ENCODE measurements around the gene CNTN5.

The CNTN5 gene

DNA sequence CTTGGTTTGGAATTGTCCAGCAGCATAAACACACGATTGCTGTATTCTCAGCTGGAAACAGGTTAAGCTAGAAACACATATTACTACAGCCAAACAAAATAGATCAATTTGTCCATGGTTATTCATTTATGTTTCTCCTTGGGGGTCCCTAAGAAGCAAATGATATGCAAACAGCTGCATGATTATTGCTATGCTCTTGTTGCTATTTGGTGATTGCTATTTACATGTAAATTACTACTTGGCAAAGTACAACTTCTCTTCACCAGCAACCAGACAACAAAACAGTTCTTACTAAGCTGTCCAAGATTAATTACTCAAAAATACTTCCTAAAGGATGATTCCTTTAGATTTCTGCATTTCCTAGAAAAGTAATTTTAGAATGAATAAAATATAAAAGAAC lies 1098.4 kb downstream of the CNTN5 start:
- no peak for DNase-seq

DNA sequence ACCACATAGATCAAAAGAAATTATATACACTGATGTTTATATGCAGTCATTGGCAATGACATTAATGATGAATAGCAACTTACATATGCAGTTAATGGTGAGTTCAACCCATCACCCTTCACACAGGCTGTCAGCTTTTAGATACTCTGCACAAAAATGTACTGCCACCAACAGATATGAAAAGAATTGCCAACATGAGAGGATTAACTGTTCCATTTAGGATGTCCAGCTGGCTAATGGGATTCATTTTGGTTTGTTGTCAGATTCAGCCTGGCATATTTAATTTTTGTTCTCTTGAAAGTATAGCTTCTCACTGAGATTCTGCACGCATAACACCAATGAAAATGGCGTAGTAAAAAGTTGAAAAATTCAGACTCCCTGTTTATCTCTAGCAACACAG lies 1112.4 kb downstream of the CNTN5 start:
- DNase-seq, result no peak

DNA sequence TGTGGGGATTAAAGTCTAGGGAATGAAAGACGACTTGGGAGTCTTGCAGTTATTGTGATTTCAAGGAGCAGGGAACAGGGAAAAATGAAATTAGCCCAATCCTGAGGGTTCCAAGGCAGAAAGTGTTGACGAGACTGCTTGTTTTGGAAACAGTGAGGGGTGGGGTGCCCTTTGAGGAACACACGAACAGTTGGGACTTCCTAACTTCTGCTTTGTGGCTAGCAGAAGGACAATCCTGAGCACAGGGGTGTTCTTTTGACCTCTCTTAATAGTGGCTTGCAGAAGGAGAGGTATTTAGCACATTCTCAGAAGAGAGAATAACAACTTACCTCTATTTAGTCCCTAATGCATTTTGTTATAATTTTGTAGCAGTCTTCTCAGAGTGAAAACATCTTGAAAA lies 1120.5 kb downstream of the CNTN5 start:
- no peak for DNase-seq

DNA sequence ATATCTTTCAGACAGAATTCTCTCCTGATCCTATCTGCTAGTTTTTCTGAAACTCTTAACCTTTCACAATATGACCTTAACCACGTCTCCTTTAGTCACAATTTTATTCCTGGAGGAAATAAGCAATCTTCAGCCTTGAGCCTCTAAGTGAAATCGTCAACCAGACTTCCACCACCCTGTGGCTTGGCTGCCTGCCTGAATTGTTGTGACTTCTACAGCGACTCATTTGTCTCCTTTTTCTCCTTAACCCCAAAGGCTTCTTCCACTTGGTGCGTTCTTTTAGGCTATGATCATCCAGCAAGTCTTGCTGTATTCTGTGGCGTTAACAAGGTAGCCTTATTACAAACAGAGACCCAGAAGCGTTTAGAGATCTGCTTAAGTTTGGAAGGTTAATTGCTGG lies 1131.2 kb downstream of the CNTN5 start:
- no peak for DNase-seq

DNA sequence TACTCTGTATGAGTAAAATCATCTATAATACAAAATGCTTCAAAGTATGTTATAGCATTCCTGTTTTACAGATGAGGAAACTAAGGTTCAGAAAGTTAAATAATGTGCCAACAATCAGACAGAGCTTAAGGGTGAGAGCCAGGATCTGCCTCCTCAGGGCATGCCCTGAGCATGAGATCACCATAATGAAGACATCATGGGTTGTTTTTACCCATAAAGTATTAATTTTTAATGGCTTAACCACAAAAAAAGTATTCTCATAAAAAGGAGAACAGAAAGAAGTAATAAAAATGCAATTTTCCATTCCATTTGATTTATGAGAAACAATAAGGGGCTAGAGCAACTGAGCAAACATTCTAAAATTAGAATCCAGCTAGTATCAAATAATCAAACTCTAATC lies 1132.0 kb downstream of the CNTN5 start:
- DNase-seq, result no peak

DNA sequence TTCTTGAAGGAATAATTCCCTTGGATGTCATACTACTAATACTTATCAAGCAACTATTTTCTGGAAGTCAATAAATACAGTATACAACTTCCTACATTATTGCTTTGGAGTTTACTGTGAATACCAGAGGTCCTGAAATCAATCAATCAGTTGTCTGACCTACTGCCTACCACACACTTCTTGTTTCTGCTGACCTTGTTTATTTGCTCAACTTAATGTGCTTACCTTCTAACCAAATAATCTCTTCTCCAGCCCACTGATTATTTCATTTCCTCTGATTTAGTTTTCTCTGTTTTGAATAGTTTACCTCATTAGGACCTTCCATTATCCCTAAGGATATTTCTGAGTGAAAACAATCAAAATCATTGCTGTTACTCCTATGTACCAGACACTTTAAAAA lies 1142.7 kb downstream of the CNTN5 start:
- DNase-seq, result no peak

DNA sequence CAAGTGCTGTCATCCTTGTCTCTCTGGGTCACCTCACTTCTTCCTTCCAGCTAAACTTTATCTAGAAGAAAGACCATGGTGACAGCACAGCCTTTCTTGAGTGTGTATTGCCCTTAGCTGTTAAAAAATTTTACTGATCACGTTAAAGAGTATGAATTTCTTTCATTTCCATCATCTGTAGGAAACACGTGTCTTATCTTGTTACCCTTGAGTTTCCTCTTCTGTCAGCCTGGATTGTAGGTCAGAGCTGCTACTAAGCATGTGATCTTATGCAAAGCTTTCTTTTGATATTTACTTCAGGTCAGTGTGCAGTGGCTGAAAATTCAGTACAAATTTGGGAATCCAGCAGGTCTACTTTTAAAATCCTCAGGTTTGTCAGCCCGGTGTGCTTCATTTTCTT lies 1154.1 kb downstream of the CNTN5 start:
- DNase-seq, result no peak

DNA sequence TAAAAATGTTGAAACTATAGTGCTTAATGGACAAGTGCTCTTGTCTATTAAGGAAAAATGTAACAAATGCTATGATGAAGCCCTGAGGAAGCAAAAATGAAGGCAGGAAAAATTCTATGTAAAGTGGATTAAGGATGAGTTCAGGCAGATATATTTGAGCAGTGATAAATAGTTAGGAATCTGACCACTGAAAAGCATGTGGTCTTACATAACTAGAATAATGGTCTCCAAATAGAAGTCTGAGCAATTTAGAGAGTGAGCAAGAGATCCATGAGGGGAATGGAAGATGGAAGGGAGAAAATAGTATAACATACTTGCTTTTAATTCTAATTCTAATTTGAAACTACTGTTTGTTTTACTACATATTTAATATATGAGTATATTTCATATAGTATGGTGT lies 1155.7 kb downstream of the CNTN5 start:
- no peak for DNase-seq

DNA sequence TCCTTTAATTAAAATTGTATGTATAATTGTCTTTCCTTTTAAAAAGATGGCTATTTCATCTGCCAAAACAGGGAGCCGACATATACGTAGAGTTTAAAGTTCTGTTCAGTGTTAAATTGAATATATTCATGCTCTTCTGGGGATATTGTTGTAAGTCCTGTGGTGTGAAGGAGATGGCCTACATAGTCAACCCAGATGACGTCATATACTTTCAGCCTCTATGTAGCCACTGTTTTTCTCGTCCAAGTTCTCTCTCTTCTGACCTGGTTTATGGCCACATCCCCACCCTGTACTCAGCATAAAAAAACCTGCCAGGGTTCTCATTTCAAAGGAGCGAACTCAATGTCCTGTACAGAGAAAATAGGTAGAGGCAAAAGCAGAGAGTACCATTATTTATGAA lies 1156.9 kb downstream of the CNTN5 start:
- DNase-seq, result no peak

DNA sequence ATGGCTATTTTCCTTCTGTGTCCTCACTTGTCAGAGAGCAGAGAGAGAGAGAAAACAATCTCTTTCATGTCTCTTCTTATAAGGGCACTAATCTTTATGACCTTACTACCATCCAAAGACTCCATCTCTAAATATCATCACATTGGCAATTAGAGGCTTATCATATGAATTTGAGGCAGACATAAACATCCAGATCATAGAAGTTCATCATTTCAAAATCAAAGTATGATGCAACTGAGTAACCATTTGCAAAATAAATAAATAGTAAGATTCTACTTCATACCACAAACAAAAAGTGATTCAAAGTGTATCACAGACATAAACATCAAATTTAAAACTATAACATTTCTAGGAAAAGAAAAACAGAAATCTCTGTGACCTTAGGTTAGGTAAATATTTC lies 1161.6 kb downstream of the CNTN5 start:
- DNase-seq, result no peak

DNA sequence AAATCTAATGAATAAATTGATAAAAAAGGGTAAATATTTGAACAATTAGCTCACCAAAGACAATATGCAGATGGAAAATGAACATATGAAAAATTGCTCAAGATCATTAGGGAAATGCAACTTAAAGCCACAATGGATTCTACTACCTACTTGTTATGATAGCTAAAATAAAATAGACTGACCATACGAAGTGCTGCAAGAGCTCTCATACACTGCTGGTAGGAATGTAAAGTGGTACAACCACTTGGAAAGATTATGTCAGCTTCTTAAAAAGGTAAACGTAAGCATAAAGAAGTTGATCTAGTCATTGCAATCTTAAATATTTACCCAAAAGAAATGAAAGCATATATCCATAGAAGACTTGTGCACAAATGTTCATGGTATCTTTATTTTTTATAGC lies 1162.2 kb downstream of the CNTN5 start:
- DNase-seq, result no peak

DNA sequence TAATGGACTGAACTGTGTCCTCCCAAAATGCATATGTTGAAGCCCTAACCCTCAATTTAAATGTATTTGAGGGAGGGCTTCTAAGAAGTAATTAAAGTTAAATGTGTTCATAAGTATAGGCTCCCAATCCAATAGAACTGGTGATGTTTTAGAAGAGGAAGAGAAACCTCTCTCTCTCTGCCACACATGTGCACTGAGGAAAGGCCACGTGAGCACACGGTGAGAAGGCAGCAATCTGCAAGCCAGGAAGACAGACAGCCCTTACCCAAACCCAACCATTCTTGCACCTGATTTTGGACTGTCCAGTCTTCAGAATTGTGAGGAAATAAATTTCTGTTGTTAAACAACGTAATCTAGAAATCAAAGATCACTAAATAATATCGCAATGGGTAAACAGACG lies 1164.8 kb downstream of the CNTN5 start:
- no peak for DNase-seq

DNA sequence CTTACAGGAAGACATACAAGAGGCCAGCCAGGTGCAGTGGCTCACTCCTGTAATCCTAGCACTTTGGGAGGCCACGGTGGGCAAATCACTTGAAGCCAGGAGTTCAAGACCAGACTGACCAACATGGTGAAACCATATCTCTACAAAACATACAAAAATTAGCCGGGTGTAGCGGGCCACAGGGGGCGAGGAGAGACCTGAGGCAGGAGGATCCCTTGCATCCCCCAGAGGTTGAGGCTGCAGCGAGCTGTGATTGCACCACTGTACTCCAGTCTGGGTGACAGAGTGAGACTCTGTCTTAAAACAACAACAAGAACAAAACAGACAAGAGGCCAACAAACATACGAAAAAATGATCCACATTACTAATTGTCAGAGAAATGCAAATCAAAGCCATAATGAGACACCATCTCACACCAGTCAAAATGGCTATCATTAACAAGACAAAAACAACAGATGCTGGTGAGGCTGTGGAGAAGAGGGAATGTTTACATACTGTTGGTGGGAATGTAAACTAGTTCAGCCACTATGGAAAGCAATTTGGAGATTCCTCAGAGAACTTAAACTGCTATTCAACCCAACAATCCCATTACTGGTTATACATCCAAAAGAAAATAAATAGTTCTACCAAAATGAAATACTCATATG lies 1167.5 kb downstream of the CNTN5 start:
- no peak for DNase-seq

DNA sequence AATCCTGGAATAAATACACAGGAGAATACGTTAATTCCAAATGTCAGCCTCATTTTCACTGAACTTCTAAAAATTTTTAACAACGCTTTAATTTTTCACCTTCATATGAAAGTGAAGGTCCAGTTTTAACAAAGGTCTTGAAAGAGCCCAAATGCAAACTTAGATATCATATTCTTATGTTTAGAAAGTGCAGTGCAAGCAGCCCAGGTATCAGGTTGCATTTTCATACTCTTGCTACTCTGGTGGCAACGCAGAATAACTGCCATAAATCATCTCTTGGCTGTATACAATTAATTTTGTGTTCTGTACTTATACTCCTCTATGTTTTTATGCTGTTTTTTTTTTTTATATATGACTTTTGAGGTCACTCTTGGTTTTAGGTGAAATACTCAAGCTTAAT lies 1169.6 kb downstream of the CNTN5 start:
- DNase-seq, result no peak

DNA sequence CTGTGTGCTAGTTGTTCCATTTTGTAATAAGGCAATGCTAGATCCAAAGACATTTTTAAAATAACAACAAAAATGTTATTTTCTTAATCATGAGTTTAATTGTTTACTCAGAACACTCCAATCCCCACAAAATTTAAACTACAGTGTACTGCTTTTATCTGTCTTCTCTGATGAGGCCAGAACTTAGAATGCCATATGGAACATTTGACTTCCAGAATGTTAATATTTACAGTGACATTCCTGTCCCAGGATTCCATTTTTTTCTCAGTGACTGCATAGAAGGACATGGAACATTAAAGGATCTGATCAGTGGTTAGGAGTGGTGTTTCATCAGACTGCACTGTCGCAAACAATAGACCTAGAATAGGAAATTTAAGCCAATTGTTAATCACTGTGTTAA lies 1171.4 kb downstream of the CNTN5 start:
- no peak for DNase-seq

DNA sequence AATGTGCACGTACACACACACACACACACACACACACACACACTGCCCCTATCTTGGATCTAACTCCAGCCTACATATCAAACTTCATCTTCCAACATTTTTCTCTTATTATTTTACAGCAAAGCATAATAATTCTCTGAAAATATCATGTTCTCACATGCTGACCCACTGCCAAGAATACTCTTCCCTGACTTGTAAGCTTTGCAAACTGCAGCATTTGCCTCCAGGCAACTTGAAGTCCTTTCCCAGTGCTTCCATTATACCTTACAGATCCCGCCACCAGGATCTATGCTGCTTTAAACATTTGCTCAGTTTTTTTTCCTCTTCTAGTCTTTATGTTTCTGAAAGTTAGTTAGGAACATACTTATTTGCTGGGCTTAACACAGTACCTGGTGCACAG lies 1183.0 kb downstream of the CNTN5 start:
- DNase-seq, result no peak

DNA sequence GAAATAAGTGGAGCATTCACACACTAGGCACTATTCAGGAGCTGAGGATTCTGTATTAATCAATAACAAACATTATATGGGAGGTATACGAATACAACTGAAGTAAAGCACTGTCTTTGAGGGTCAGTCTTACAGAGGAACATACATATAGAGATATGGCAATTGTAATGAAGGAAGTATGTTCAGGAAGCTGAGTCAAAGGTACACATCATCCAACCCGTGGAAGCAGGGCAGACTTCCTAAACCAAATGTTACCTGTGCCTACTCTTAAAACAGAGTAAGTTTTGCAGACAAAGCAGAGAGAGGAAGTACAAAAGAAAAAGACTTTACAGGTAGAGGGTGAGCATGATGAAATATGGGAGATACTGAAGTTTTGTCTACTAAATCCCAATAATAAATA lies 1185.2 kb downstream of the CNTN5 start:
- no peak for DNase-seq

DNA sequence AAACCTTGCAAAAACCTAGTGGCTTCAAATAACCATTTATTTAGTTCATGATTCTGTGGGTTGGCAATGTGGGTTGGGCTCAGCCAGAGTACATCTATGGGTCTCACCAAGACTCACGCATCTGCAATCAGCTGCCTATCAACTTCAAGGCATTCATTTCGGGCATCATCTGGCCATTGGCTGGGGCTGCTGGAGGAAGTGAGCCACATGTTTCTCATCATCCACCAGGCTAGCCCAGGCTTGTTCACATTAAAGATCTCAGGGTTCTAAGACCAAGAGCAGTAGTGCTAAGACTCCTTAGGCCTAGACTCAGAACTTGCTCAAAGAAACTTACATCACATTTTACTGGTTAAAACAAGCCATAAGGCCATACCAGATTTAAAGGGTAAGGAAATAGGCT lies 1187.5 kb downstream of the CNTN5 start:
- DNase-seq, result no peak

DNA sequence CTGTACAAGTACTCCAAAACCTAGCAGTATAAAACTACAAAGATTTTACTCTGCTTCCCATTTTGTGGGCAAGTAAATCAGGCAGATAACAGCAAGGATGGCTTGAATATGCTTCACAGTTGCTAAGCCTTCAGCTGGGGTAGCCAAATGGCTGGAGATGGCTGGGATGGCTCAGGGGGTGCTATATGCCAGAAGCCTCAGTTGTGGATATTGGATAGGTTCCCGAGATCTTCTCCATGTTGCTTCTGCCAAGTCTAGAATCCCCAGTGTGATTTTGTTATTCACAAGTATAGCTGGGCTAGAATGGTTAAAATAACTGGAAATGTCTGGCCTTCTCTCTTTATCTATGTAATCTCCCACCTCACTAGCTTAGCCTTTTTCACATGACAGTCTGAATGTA lies 1194.0 kb downstream of the CNTN5 start:
- DNase-seq, result no peak

DNA sequence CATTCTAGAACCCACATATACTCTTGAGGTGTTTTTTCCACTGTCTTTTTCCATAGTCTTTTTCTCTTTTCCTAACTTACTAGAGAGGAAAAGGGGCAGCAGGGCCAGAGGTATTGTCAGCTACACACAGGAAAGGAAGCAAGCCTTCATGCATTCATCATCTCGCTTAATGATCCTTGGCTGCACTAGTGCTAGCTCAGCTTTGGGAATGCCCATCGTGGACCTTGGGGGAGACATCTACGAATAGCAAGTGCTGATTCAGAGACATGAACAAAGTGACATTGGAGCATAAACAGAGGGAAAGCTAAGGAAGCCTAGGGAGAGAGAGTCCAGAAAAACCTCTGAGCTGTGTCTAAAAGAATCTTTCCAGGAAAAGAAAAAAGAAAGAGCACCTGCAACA lies 1200.1 kb downstream of the CNTN5 start:
- no peak for DNase-seq

DNA sequence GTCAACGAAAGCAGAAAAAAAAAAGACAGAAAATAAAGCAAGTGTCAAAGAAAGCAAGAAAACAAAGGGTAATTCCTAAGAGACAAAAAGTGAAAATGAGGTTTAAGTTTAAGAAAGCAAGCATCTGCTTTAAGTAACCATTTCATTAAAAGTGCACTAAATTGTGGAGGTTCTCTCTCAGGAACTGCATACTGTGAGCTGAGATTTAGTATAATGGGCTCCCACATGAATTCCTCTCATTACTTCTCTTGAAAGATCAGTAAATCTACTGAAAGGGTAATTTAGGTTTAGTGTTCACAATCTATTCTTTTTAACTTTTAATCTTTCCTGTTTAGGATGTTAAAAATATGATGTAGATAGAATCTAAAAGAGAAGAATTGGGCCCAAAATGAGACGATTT lies 1201.0 kb downstream of the CNTN5 start:
- DNase-seq, result no peak

DNA sequence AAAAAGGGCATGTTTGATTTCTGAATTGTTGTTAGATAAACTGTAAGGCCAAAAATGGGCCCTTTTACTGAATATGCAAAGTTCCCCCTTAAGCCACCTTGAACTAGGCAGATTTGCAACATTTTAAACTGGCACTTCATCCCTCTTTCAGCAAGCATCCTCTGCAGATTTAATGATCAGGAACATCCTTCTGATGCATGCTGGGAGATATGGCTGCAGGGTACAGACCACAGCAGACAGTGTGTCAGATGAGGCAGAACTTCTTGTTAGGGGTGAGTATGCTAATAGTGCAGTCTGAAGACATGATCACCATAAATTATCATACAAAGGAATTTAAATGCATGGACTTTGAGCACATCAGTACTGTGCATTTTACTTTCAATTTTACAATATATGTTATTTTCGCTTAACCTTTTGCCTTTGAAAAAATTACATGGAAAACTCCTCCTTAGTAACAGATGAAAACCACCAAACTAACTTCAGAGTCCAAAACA lies 1203.8 kb downstream of the CNTN5 start:
- DNase-seq, result no peak

DNA sequence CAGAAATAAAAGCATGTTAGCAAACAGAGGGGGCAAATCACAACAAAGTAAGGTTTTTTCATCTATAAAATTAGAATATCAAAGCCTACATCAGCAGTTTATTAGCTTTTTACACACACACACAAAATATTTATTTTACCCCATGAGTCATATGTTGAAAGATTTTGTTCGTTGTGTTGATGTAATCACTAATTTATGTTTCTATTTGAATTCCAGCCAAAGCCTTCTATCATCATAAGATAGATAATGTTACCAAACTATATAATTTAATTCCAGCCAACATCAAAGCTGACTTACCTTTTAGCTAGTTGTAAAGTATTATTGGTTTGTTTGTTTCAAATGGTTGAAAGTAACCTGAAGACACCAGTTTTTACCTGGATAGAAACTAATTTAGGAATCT lies 1208.3 kb downstream of the CNTN5 start:
- no peak for DNase-seq

DNA sequence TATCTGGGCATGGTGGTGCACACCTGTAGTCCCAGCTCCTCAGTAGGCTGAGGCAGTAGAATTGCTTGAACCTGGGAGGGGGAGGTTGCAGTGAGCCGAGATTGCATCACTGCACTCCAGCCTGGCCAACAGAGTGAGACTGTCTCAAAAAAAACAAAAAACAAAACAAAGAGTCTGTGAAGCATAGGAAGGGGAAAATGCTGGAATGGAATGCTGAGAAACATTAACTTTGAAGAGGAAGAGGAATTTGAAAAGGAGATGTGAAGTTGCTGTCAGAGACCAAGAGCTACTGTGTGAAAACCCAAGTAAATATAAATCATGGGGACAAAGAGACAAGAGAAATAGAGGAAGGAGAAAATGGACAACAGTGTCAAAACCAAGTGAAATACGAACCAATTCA lies 1211.3 kb downstream of the CNTN5 start:
- DNase-seq, result no peak

DNA sequence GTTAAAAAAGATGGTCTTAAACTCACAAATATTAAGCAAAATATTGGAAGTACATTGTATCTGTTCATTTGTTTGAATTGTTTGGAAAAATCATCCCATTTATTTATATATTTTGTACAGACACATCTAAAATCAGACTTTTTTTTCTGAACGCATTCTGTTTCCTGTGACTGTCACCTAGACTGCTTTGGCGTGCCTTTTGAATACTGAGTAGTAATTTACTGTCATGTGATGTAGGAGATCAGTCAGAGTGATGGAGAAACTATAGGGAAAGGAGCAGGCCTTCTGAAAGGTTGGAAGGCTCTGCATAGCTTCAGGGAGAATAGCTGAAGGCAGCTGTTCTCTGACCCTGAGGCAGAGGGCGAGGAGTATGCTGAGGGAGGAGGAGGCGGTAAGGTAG lies 1214.3 kb downstream of the CNTN5 start:
- no peak for DNase-seq

All from CD4-positive, alpha-beta T cell treated with Interleukin-4 for 1 hour (primary cell).